WTC11 (cell line): ENCODE data around the gene EMP2. TPM values are rescaled to one million over a fixed set of nuclear protein-coding genes. Genes with fewer than 3 reads are reported as not detected.

Experiments
- ATAC-seq: fragments of 200-7000 bp; cut with Tn5 transposase; 2 replicates; pipeline ENCODE4 v1.10.0; 2021; ENCODE audit warnings: mild to moderate bottlenecking, moderate library complexity
- CTCF ChIA-PET: fragments of 300-600 bp; sonication (Branson Sonifier 250); formaldehyde crosslinking; loops from one replicate; lab custom pipeline; 2021; ENCODE audit warnings: antibody characterized with exemption; lab: Charles Lee
- POLR2A ChIA-PET: fragments of 350-600 bp; sonication (Branson Sonifier 250); formaldehyde crosslinking; loops from one replicate; lab custom pipeline; 2021; ENCODE audit warnings: antibody characterized with exemption; lab: Charles Lee
- DNase-seq: peaks from one replicate; pipeline ENCODE4 v3.0.0; 2021; ENCODE audit warnings: low spot score
- H3K27ac Mint-ChIP-seq: 2 replicates; pipeline ENCODE4 v1.8.0; 2021; ENCODE audit warnings: mixed read lengths
- H3K27me3 Mint-ChIP-seq: 2 replicates; pipeline ENCODE4 v1.8.0; 2021; ENCODE audit warnings: low read depth, mild to moderate bottlenecking, moderate library complexity, mixed read lengths
- H3K36me3 Mint-ChIP-seq: 2 replicates; pipeline ENCODE4 v1.8.0; 2021; ENCODE audit warnings: mixed read lengths
- H3K4me1 Mint-ChIP-seq: 2 replicates; pipeline ENCODE4 v1.8.0; 2022; ENCODE audit warnings: mixed read lengths
- H3K4me3 Mint-ChIP-seq: 2 replicates; pipeline ENCODE4 v1.8.0; 2021; ENCODE audit warnings: mild to moderate bottlenecking, moderate library complexity, mixed read lengths
- H3K9me3 Mint-ChIP-seq: 2 replicates; pipeline ENCODE4 v1.8.0; 2021; ENCODE audit warnings: mixed read lengths
- CREB1 ChIP-seq: sonication (generic); formaldehyde crosslinking; IDR thresholded peaks from 2 replicates; pipeline ENCODE4 v1.8.0; 2023; ENCODE audit warnings: mild to moderate bottlenecking, missing genetic modification reagents
- ELF4 ChIP-seq: sonication (generic); formaldehyde crosslinking; IDR thresholded peaks from 2 replicates; pipeline ENCODE4 v1.8.1; 2022; ENCODE audit warnings: low read depth, mild to moderate bottlenecking, moderate library complexity, missing genetic modification reagents
- ESRRA ChIP-seq: sonication (generic); formaldehyde crosslinking; IDR thresholded peaks from 2 replicates; pipeline ENCODE4 v1.8.1; 2022; ENCODE audit warnings: mild to moderate bottlenecking, missing genetic modification reagents, borderline replicate concordance
- KAT7 ChIP-seq: sonication (generic); formaldehyde crosslinking; IDR thresholded peaks from 2 replicates; pipeline ENCODE4 v1.8.1; 2023; ENCODE audit warnings: missing genetic modification reagents, mild to moderate bottlenecking, borderline replicate concordance
- OVOL2 ChIP-seq: fragments of 250-450 bp; sonication (Bioruptor Pico); IDR thresholded peaks from 2 replicates; pipeline ENCODE4 v1.9.0; 2021; ENCODE audit warnings: mild to moderate bottlenecking, borderline replicate concordance
- TEAD1 ChIP-seq: sonication (generic); formaldehyde crosslinking; IDR thresholded peaks from 2 replicates; pipeline ENCODE4 v1.8.0; 2022; ENCODE audit warnings: mild to moderate bottlenecking, missing genetic modification reagents
- TP53 ChIP-seq: sonication (generic); formaldehyde crosslinking; IDR thresholded peaks from 2 replicates; pipeline ENCODE4 v1.8.1; 2023; ENCODE audit warnings: mild to moderate bottlenecking, missing genetic modification reagents
- ZNF263 ChIP-seq: sonication (generic); formaldehyde crosslinking; IDR thresholded peaks from 2 replicates; pipeline ENCODE4 v1.8.1; 2022; ENCODE audit warnings: low read depth, mild to moderate bottlenecking, moderate library complexity, missing genetic modification reagents
- total RNA-seq: library from RNA; stranded (reverse); gene quantifications from 3 replicates; pipeline ENCODE4 v1.2.3, GENCODE V29; 2021
- TF ChIP-seq, protein P1 (sequence below): sonication (generic); formaldehyde crosslinking; IDR thresholded peaks from 2 replicates; pipeline ENCODE4 v1.8.1; 2023; ENCODE audit warnings: mild to moderate bottlenecking, moderate library complexity, missing genetic modification reagents
- TF ChIP-seq, protein P2 (sequence below): sonication (generic); formaldehyde crosslinking; IDR thresholded peaks from 2 replicates; pipeline ENCODE4 v1.8.0; 2023; ENCODE audit warnings: missing genetic modification reagents, mild to moderate bottlenecking, borderline replicate concordance
- TF ChIP-seq, protein P3 (sequence below): sonication (generic); formaldehyde crosslinking; IDR thresholded peaks from 2 replicates; pipeline ENCODE4 v1.8.1; 2022; ENCODE audit warnings: low read depth, mild to moderate bottlenecking, moderate library complexity, missing genetic modification reagents, borderline replicate concordance
- TF ChIP-seq, protein P4 (sequence below): fragments of 250-450 bp; sonication (Bioruptor Pico); conservative IDR thresholded peaks from 2 replicates; pipeline ENCODE4 v1.9.0; 2021; ENCODE audit warnings: mild to moderate bottlenecking
- TF ChIP-seq, protein P5 (sequence below): sonication (generic); formaldehyde crosslinking; conservative IDR thresholded peaks from 2 replicates; pipeline ENCODE4 v1.8.1; 2022; ENCODE audit warnings: mild to moderate bottlenecking, missing genetic modification reagents
- TF ChIP-seq, protein P6 (sequence below): sonication (generic); formaldehyde crosslinking; IDR thresholded peaks from 2 replicates; pipeline ENCODE4 v1.8.0; 2022; ENCODE audit warnings: mild to moderate bottlenecking, missing genetic modification reagents
- TF ChIP-seq, protein P7 (sequence below): sonication (generic); formaldehyde crosslinking; IDR thresholded peaks from 2 replicates; pipeline ENCODE4 v1.8.1; 2023; ENCODE audit warnings: mild to moderate bottlenecking, missing genetic modification reagents

The EMP2 gene
- total RNA-seq, 1 experiment from 2014 or later = 16.4 TPM

DNA sequence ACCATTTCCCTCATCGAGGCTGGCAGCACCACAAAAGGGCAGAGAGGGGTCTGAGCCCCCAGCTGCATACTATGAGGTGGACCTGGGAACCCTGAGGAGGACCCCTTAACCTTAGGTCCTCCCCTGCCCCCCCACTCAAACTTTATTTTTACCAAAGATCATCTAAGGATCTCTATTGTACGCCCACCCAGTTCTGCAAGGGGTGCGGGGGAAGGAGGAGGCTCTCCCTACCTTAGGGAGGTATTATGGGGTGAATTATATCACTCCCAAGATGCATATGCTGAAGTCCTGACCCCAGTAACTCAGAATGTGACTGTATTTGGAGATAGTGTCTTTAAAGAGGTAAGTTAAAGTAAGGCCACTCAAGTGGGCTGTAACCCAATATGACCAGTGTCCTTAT, 26.8 kb upstream of the EMP2 start (continued):
- TF ChIP-seq, protein P1, sequence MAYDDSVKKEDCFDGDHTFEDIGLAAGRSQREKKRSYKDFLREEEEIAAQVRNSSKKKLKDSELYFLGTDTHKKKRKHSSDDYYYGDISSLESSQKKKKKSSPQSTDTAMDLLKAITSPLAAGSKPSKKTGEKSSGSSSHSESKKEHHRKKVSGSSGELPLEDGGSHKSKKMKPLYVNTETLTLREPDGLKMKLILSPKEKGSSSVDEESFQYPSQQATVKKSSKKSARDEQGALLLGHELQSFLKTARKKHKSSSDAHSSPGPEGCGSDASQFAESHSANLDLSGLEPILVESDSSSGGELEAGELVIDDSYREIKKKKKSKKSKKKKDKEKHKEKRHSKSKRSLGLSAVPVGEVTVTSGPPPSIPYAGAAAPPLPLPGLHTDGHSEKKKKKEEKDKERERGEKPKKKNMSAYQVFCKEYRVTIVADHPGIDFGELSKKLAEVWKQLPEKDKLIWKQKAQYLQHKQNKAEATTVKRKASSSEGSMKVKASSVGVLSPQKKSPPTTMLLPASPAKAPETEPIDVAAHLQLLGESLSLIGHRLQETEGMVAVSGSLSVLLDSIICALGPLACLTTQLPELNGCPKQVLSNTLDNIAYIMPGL (CRISPR knock-in tag) = no peak
- no peak for TF ChIP-seq ELF4
- TF ChIP-seq TEAD1 (CRISPR knock-in tag) = no peak
- TF ChIP-seq, protein P2, sequence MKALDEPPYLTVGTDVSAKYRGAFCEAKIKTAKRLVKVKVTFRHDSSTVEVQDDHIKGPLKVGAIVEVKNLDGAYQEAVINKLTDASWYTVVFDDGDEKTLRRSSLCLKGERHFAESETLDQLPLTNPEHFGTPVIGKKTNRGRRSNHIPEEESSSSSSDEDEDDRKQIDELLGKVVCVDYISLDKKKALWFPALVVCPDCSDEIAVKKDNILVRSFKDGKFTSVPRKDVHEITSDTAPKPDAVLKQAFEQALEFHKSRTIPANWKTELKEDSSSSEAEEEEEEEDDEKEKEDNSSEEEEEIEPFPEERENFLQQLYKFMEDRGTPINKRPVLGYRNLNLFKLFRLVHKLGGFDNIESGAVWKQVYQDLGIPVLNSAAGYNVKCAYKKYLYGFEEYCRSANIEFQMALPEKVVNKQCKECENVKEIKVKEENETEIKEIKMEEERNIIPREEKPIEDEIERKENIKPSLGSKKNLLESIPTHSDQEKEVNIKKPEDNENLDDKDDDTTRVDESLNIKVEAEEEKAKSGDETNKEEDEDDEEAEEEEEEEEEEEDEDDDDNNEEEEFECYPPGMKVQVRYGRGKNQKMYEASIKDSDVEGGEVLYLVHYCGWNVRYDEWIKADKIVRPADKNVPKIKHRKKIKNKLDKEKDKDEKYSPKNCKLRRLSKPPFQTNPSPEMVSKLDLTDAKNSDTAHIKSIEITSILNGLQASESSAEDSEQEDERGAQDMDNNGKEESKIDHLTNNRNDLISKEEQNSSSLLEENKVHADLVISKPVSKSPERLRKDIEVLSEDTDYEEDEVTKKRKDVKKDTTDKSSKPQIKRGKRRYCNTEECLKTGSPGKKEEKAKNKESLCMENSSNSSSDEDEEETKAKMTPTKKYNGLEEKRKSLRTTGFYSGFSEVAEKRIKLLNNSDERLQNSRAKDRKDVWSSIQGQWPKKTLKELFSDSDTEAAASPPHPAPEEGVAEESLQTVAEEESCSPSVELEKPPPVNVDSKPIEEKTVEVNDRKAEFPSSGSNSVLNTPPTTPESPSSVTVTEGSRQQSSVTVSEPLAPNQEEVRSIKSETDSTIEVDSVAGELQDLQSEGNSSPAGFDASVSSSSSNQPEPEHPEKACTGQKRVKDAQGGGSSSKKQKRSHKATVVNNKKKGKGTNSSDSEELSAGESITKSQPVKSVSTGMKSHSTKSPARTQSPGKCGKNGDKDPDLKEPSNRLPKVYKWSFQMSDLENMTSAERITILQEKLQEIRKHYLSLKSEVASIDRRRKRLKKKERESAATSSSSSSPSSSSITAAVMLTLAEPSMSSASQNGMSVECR (CRISPR knock-in tag) = no peak
- TF ChIP-seq, protein P3, sequence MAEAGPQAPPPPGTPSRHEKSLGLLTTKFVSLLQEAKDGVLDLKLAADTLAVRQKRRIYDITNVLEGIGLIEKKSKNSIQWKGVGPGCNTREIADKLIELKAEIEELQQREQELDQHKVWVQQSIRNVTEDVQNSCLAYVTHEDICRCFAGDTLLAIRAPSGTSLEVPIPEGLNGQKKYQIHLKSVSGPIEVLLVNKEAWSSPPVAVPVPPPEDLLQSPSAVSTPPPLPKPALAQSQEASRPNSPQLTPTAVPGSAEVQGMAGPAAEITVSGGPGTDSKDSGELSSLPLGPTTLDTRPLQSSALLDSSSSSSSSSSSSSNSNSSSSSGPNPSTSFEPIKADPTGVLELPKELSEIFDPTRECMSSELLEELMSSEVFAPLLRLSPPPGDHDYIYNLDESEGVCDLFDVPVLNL = no peak
- TF ChIP-seq, protein P4, sequence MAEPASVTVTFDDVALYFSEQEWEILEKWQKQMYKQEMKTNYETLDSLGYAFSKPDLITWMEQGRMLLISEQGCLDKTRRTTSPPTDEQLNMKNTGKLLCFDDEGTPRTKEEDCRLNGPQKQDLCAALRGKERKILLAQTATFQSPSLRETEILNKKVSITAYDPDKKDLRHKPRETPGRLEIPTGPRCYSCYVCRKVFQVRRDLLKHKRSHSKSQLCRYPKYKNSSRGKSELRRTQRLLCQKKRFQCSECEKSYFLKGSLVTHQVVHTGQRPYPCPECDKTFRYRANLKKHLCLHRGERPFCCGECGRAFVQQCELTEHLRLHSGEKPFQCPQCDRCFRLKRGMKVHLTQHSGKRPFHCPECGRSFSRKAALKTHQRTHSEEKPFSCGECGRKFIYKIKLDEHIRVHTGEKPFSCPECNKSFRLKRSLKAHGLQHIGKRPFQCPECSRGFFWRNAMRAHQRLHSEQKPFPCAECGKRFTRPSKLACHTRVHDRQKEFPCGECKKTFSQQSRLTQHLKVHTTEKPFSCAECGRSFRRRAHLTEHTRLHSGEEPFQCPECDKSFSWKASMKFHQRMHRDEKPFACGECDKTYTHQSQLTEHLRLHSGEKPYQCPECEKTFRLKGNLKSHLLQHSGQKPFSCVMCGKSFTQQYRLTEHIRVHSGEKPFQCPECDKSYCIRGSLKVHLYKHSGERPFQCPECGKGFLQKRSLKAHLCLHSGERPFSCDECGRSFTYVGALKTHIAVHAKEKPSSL (CRISPR knock-in tag) = no peak
- no peak for TF ChIP-seq OVOL2 (CRISPR knock-in tag)
- TF ChIP-seq KAT7 = no peak
- TF ChIP-seq ESRRA (CRISPR knock-in tag) = no peak
- no peak for TF ChIP-seq CREB1 (CRISPR knock-in tag)
- TF ChIP-seq, protein P5, sequence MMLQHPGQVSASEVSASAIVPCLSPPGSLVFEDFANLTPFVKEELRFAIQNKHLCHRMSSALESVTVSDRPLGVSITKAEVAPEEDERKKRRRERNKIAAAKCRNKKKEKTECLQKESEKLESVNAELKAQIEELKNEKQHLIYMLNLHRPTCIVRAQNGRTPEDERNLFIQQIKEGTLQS (CRISPR knock-in tag) = no peak
- TF ChIP-seq, protein P6, sequence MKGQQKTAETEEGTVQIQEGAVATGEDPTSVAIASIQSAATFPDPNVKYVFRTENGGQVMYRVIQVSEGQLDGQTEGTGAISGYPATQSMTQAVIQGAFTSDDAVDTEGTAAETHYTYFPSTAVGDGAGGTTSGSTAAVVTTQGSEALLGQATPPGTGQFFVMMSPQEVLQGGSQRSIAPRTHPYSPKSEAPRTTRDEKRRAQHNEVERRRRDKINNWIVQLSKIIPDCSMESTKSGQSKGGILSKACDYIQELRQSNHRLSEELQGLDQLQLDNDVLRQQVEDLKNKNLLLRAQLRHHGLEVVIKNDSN (CRISPR knock-in tag) = no peak

DNA sequence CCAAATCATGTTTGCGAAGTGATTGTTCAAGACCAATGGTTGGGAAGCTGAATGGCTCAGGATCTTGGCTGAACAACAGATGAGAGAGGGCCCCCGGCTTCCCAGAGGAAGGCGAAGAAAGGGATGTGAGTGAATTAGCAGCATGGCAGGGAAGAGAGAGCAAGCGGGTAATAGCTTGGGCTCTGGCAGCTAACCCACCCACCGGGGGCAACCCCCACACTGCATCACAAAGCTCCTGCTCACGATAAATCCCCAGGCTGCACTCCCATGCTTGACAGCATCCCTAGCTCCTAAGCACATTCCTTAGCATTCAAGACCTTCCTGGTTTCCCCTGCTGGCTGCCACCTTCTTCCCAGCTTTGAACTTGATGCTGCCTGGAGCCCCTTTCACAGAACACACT, 26.2 kb upstream of the EMP2 start:
- peak overlapping the region; percentile 28; the same call in 1 of the 2 replicates for H3K27ac Mint-ChIP-seq
- no peak for DNase-seq

More for the DNA sequence above, 26.2 kb upstream of the EMP2 start:
- H3K4me3 Mint-ChIP-seq = no peak overlapping the region
- H3K4me1 Mint-ChIP-seq = peaks cover 22% of the 10 kb centered on the region
- no peaks in the 10 kb centered on the region for H3K36me3 Mint-ChIP-seq
- H3K9me3 Mint-ChIP-seq = 0 out of 2 replicates have a peak, but pooled peaks cover 4% of the 10 kb centered on the region
- CTCF ChIA-PET = interaction anchor here (1.1 to 2.1 kb wide), 4 partner anchors 11 to 30 kb away, joined by 3 to 7 read pairs (median 5); partner anchors contain the start of gene EMP2
- TF ChIP-seq TP53 (CRISPR knock-in tag) = no peak
- no peak for TF ChIP-seq ZNF263
- TF ChIP-seq, protein P7, sequence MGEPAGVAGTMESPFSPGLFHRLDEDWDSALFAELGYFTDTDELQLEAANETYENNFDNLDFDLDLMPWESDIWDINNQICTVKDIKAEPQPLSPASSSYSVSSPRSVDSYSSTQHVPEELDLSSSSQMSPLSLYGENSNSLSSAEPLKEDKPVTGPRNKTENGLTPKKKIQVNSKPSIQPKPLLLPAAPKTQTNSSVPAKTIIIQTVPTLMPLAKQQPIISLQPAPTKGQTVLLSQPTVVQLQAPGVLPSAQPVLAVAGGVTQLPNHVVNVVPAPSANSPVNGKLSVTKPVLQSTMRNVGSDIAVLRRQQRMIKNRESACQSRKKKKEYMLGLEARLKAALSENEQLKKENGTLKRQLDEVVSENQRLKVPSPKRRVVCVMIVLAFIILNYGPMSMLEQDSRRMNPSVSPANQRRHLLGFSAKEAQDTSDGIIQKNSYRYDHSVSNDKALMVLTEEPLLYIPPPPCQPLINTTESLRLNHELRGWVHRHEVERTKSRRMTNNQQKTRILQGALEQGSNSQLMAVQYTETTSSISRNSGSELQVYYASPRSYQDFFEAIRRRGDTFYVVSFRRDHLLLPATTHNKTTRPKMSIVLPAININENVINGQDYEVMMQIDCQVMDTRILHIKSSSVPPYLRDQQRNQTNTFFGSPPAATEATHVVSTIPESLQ (CRISPR knock-in tag) = no peak
- TF ChIP-seq, all 79 proteins: peak for 0
- no peaks in the 10 kb centered on the region for H3K27me3 Mint-ChIP-seq
- POLR2A ChIA-PET = no interaction called here
- peak; percentile 63 for ATAC-seq
